Measurements from ENCODE around the gene MAK. TPM values are rescaled to one million over a fixed set of nuclear protein-coding genes. Genes with fewer than 3 reads are reported as not detected.

Gene MAK
- polyA plus RNA-seq, 2 of the 4 experiments (the other 2 are of a cell fraction) = 0.05 to 0.09 TPM

DNA sequence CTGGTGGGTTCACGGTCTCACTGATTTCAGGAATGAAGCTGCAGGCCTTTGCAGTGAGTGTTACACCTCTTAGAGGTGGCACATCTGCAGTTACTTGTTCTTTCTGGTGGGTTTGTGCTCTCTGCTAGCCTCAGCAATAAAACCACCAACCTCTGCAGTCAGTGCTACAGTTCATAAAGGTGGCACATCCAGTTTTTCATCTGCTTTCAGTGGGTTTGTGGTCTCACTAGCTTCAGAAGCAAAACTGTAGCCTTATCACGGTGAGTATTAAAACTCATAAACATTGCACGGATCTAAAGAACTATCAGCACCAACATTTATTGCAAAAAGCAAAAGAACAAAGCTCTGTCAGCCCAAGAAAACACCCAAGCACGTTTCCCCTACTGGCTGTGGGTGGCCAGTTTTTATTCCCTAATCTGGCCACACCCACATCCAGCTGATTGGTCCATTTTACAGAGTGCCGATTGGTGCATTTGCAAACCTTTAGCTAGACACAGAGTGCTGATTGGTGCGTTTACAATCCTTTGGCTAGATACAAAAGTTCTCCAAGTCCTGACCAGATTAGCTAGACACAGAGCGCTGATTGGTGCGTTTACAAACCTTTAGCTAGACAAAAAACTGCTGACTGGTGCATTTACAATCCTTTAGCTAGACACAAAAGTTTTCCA lies 118.9 kb downstream of the MAK start:
- POLR2A ChIA-PET = interaction anchor here (1.7 kb wide), 1 partner anchor 25 kb away, joined by 4 read pairs; the partner anchor contains the start of genes C6orf52 and PAK1IP1

GRCh38 chr6:10713962-10714361 lies 124.4 kb downstream of the MAK start:
- WGBS (ENCODE audit: missing lambda C conversion rate) = 84% methylated on average over 8 of the region's 8 CpGs
- CTCF ChIA-PET = interaction anchor here (0.7 kb wide), 1 partner anchor 89 kb away, joined by 3 read pairs; no protein-coding TSS in a partner anchor
- Histone ChIP-seq H3K9me3 (peaks cover 6% of the 10 kb centered on the region; the same call in 1 of the 3 replicates), H3K4me1 (no peaks in the 10 kb centered on the region), H3K27ac (no peak overlapping the region), H3K4me2 (no peak overlapping the region), H3K4me3 (no peak overlapping the region)
- POLR2A ChIA-PET = no interaction called here
- FAIRE-seq (no peak), DNase-seq (ENCODE audit: low read depth in 1 of 2, low spot score in 1 of 2) (no peak), ATAC-seq (no peak)
- no peak for TF ChIP-seq RCOR1 (IDR thresholded peaks at IDR 0.05; ENCODE audit: low read depth, low read length)
- TF ChIP-seq MYC (IDR thresholded peaks at IDR 0.05; ENCODE audit: borderline replicate concordance, low read length) = no peak
- no peak for TF ChIP-seq HOXB5 (CRISPR knock-in tag; IDR thresholded peaks at IDR 0.05)
- TF ChIP-seq, protein P1, sequence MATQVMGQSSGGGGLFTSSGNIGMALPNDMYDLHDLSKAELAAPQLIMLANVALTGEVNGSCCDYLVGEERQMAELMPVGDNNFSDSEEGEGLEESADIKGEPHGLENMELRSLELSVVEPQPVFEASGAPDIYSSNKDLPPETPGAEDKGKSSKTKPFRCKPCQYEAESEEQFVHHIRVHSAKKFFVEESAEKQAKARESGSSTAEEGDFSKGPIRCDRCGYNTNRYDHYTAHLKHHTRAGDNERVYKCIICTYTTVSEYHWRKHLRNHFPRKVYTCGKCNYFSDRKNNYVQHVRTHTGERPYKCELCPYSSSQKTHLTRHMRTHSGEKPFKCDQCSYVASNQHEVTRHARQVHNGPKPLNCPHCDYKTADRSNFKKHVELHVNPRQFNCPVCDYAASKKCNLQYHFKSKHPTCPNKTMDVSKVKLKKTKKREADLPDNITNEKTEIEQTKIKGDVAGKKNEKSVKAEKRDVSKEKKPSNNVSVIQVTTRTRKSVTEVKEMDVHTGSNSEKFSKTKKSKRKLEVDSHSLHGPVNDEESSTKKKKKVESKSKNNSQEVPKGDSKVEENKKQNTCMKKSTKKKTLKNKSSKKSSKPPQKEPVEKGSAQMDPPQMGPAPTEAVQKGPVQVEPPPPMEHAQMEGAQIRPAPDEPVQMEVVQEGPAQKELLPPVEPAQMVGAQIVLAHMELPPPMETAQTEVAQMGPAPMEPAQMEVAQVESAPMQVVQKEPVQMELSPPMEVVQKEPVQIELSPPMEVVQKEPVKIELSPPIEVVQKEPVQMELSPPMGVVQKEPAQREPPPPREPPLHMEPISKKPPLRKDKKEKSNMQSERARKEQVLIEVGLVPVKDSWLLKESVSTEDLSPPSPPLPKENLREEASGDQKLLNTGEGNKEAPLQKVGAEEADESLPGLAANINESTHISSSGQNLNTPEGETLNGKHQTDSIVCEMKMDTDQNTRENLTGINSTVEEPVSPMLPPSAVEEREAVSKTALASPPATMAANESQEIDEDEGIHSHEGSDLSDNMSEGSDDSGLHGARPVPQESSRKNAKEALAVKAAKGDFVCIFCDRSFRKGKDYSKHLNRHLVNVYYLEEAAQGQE (IDR thresholded peaks at IDR 0.05) = no peak
- no peak for TF ChIP-seq MAX (IDR thresholded peaks at IDR 0.05)
- TF ChIP-seq, protein P2, sequence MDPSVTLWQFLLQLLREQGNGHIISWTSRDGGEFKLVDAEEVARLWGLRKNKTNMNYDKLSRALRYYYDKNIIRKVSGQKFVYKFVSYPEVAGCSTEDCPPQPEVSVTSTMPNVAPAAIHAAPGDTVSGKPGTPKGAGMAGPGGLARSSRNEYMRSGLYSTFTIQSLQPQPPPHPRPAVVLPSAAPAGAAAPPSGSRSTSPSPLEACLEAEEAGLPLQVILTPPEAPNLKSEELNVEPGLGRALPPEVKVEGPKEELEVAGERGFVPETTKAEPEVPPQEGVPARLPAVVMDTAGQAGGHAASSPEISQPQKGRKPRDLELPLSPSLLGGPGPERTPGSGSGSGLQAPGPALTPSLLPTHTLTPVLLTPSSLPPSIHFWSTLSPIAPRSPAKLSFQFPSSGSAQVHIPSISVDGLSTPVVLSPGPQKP (IDR thresholded peaks at IDR 0.05; ENCODE audit: low read depth, low read length) = no peak
- TF ChIP-seq NPAS2 (CRISPR knock-in tag; IDR thresholded peaks at IDR 0.05; ENCODE audit: borderline replicate concordance) = no peak
- no peak for TF ChIP-seq HMGXB4 (CRISPR knock-in tag; IDR thresholded peaks at IDR 0.05; ENCODE audit: borderline replicate concordance)
- TF ChIP-seq MAZ (IDR thresholded peaks at IDR 0.05; ENCODE audit: borderline replicate concordance, low read depth, low read length) = no peak
- no peak for TF ChIP-seq POLR2A (IDR thresholded peaks at IDR 0.05; ENCODE audit: low read length)
- TF ChIP-seq HEYL (CRISPR knock-in tag; IDR thresholded peaks at IDR 0.05) = no peak
- TF ChIP-seq, protein P3, sequence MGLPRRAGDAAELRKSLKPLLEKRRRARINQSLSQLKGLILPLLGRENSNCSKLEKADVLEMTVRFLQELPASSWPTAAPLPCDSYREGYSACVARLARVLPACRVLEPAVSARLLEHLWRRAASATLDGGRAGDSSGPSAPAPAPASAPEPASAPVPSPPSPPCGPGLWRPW (IDR thresholded peaks at IDR 0.05) = no peak
- no peak for TF ChIP-seq PHF8 (IDR thresholded peaks at IDR 0.05; ENCODE audit: borderline replicate concordance, low read depth)
- no peak for TF ChIP-seq NR3C1 (IDR thresholded peaks at IDR 0.05)

More for the DNA sequence above, 118.9 kb downstream of the MAK start:
- peaks cover 6% of the 10 kb centered on the region; the same call in 1 of the 3 replicates for H3K9me3 ChIP-seq
- no peak for DNase-seq (ENCODE audit: low read depth in 1 of 2, low spot score in 1 of 2)
- TF ChIP-seq RAD21 (conservative IDR thresholded peaks at IDR 0.05 in 1 of 2, IDR thresholded peaks at IDR 0.05 in 1 of 2) = no peak
- peak; percentile 90 for TF ChIP-seq MAFK (IDR thresholded peaks at IDR 0.05; ENCODE audit: partially characterized antibody)
- no peak overlapping the region for H3K4me3 ChIP-seq
- ATAC-seq = no peak
- CTCF ChIA-PET = interaction anchor here (0.6 to 1.3 kb wide), 2 partner anchors 24 to 209 kb away, joined by 3 to 4 read pairs; no protein-coding TSS in a partner anchor
- H3K4me1 ChIP-seq = peaks cover 16% of the 10 kb centered on the region
- 88% methylated on average over 8 of the region's 8 CpGs for WGBS (ENCODE audit: missing lambda C conversion rate)
- no peak overlapping the region for H3K27ac ChIP-seq
- no peak for FAIRE-seq
- H3K4me2 ChIP-seq = no peak overlapping the region

Small RNA genes within 50 kb of the gene (small RNA-seq; reads per million reads assigned to genes)
- 0 reads per million in 6 experiments for gene RNA5SP203

Other genes with a start within 250 kb of the MAK start
- gene C6orf52, start 143.9 kb downstream of the MAK start, polyA plus RNA-seq (2011; rRNA removed) = 2.2 and 3.2 TPM in 2 replicates
- gene C6orf52, start 143.9 kb downstream of the MAK start, polyA plus RNA-seq (2017; fragmentation: RNase III; extraction: RNeasy Plus Mini Kit Qiagen cat#74134 plus additional on column Dnase treatment) = 1.3 to 1.7 TPM (median 1.4 TPM) in 3 replicates
- gene PAK1IP1, start 143.6 kb downstream of the MAK start, polyA plus RNA-seq (2011; rRNA removed) = 26.8 and 33.4 TPM in 2 replicates
- gene PAK1IP1, start 143.6 kb downstream of the MAK start, polyA plus RNA-seq (2017; fragmentation: RNase III; extraction: RNeasy Plus Mini Kit Qiagen cat#74134 plus additional on column Dnase treatment) = 23.1 to 30.4 TPM (median 23.5 TPM) in 3 replicates
- 173 and 230 TPM in 2 replicates for gene TMEM14C, start 115.5 kb downstream of the MAK start, polyA plus RNA-seq (2011; rRNA removed)
- 152 to 178 TPM (median 161 TPM) in 3 replicates for gene TMEM14C, start 115.5 kb downstream of the MAK start, polyA plus RNA-seq (2017; fragmentation: RNase III; extraction: RNeasy Plus Mini Kit Qiagen cat#74134 plus additional on column Dnase treatment)
- gene TMEM14B, start 90.7 kb downstream of the MAK start, polyA plus RNA-seq (2011; rRNA removed) = 113 and 177 TPM in 2 replicates
- gene TMEM14B, start 90.7 kb downstream of the MAK start, polyA plus RNA-seq (2017; fragmentation: RNase III; extraction: RNeasy Plus Mini Kit Qiagen cat#74134 plus additional on column Dnase treatment) = 118 to 152 TPM (median 121 TPM) in 3 replicates
- gene GCM2, start 43.5 kb upstream of the MAK start, polyA plus RNA-seq (2011; rRNA removed) = 0.03 TPM in 1 of 2 replicates, not detected in the other
- gene GCM2, start 43.5 kb upstream of the MAK start, polyA plus RNA-seq (2017; fragmentation: RNase III; extraction: RNeasy Plus Mini Kit Qiagen cat#74134 plus additional on column Dnase treatment) = not detected in 3 replicates
- 11.3 and 13.5 TPM in 2 replicates for gene SYCP2L, start 48.5 kb upstream of the MAK start, polyA plus RNA-seq (2011; rRNA removed)
- 2.2 to 2.6 TPM (median 2.4 TPM) in 3 replicates for gene SYCP2L, start 48.5 kb upstream of the MAK start, polyA plus RNA-seq (2017; fragmentation: RNase III; extraction: RNeasy Plus Mini Kit Qiagen cat#74134 plus additional on column Dnase treatment)
- 12.1 and 15.5 TPM in 2 replicates for gene ELOVL2, start 205.8 kb upstream of the MAK start, polyA plus RNA-seq (2011; rRNA removed)
- gene ELOVL2, start 205.8 kb upstream of the MAK start, polyA plus RNA-seq (2017; fragmentation: RNase III; extraction: RNeasy Plus Mini Kit Qiagen cat#74134 plus additional on column Dnase treatment) = 10.6 to 12.4 TPM (median 11.4 TPM) in 3 replicates